GM12865 (cell line): ENCODE results near the gene OR13C8.
"Not testable (repeated sequence)": the region's sequence is repeated elsewhere in the genome, so short reads cannot be mapped to it uniquely, and the experiment has no call there.

Experiments
- DNase-seq: peaks from one replicate; pipeline ENCODE4 v3.0.0; 2010; ENCODE audit warnings: low read depth
- H3K4me3 ChIP-seq: 2 replicates; pipeline ENCODE4 v1.5.1; 2011; ENCODE audit warnings: mild to moderate bottlenecking, low read depth, low read length, control low read depth
- CTCF ChIP-seq: IDR thresholded peaks from 2 replicates; pipeline ENCODE4 v1.5.1; 2011; ENCODE audit warnings: low read length, control low read depth, low read depth, inconsistent platforms; ENCODE audit not compliant: insufficient read depth; ENCODE audit errors: missing control alignments

OR13C8 gene

GRCh38 chr9:104568868-104569267 lies at the start of gene OR13C8:
Gene OR13C8 (plus strand): TSS chr9:104569168. CDS start chr9:104569168, 0 bp downstream.
- H3K4me3 ChIP-seq = no peak within 1 kb of the TSS
- DNase-seq = no peak
- TF ChIP-seq CTCF = no peak

- H3K4me3 ChIP-seq, DNase-seq: not testable (repeated sequence)
Observed at GRCh38 chr9:104520241-104520640, 48.7 kb upstream of the OR13C8 start.

GRCh38 chr9:104527109-104527508 lies 41.9 kb upstream of the OR13C8 start, which contains the start of gene OR13C4:
Gene OR13C4 (minus strand): TSS chr9:104527209. CDS start chr9:104527209, 0 bp downstream.
- no peak for DNase-seq
- TF ChIP-seq CTCF = no peak
- H3K4me3 ChIP-seq = no peak within 1 kb of the TSS

- H3K4me3 ChIP-seq = no peak within 1 kb of the TSS
- TF ChIP-seq CTCF = no peak
- no peak for DNase-seq
Observed at GRCh38 chr9:104536756-104537155, 32.2 kb upstream of the OR13C8 start, which contains the start of gene OR13C3. Gene OR13C3 (minus strand): TSS chr9:104536856. CDS start chr9:104536723, 133 bp downstream.

- DNase-seq = no peak
- no peak for TF ChIP-seq CTCF
- no peak overlapping the region for H3K4me3 ChIP-seq
Observed at GRCh38 chr9:104539275-104539674, 29.7 kb upstream of the OR13C8 start.

- H3K4me3 ChIP-seq = no peak overlapping the region
- no peak for DNase-seq
- no peak for TF ChIP-seq CTCF
Observed at GRCh38 chr9:104544644-104545043, 24.3 kb upstream of the OR13C8 start.

GRCh38 chr9:104553261-104553660 lies 15.7 kb upstream of the OR13C8 start:
- H3K4me3 ChIP-seq = no peak overlapping the region
- DNase-seq = no peak
- TF ChIP-seq CTCF = no peak
